ENCODE data around the gene LRRK2. TPM values are rescaled to one million over a fixed set of nuclear protein-coding genes. Genes with fewer than 3 reads are reported as not detected.

Gene LRRK2
- total and polyA plus RNA-seq, 8 donors = 3.8 to 515 (median 6.5) TPM

DNA sequence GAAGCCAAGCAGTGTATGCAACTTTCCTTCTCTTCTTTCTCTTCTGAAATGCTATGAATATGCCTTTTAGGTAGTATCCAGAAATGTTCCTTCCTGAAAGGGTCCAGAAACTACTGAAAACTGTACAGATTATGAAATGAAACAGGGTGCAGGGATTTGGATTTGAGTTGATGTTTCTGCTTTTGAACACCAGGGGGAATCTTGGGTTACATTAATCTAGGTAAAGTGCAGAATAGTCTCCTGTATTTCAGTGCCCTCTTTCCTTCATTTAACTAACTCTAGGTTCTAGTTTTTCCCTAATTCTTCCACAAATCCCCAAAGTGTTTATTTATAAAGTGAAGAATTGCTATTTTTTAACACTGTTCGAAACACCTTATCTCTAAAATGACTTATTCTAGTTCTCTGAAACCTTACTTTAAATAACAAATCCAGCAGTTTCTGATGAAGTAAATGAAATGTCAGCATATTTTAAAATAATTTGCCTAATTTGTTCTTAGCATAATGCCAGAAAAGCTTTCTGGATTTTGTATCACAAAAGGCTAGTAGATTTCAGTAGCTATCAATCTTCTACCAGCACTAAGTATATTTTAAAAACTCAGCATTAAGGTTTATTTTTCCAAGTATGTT is 111.9 kb downstream of the LRRK2 start:
- intact Hi-C loops (cut with DNase I) = no loop called here
- DNase-seq = no peak
- H3K4me1 ChIP-seq = no peaks in the 10 kb centered on the region

DNA sequence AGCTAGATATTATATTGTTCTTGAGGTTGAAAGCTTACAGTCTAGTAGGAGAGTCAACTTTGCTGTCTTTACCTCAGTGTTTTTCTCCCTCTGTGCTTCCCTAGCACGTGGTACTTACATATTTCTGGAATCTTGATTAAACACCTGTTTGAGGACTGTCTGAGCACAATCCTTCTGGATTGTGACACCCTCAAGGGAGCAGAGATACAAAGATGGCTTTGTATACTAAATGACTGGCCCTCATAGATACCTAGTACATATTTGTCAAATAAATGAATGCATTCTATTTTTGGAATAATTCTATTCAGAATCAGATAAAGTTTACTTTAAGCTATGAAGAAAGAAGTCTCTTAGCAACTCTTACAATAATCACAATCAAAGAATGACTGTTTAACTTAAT is 113.3 kb downstream of the LRRK2 start:
- Histone ChIP-seq H3K27ac (no peak overlapping the region), H3K27me3 (no peaks in the 10 kb centered on the region), H3K36me3 (peaks cover 0 to 95% of the 10 kb centered on the region in 2 donors), H3K9me3 (no peaks in the 10 kb centered on the region), H3K4me3 (no peak overlapping the region), H3K4me1 (no peaks in the 10 kb centered on the region)
- DNase-seq (no peak), ATAC-seq (peak; percentile 16)
- intact Hi-C loops (cut with DNase I) = no loop called here
- TF ChIP-seq, protein P1, sequence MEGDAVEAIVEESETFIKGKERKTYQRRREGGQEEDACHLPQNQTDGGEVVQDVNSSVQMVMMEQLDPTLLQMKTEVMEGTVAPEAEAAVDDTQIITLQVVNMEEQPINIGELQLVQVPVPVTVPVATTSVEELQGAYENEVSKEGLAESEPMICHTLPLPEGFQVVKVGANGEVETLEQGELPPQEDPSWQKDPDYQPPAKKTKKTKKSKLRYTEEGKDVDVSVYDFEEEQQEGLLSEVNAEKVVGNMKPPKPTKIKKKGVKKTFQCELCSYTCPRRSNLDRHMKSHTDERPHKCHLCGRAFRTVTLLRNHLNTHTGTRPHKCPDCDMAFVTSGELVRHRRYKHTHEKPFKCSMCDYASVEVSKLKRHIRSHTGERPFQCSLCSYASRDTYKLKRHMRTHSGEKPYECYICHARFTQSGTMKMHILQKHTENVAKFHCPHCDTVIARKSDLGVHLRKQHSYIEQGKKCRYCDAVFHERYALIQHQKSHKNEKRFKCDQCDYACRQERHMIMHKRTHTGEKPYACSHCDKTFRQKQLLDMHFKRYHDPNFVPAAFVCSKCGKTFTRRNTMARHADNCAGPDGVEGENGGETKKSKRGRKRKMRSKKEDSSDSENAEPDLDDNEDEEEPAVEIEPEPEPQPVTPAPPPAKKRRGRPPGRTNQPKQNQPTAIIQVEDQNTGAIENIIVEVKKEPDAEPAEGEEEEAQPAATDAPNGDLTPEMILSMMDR (IDR thresholded peaks at IDR 0.05) = no peak

More for the DNA sequence above, 111.9 kb downstream of the LRRK2 start:
- TF ChIP-seq, protein P1 (IDR thresholded peaks at IDR 0.05) = peak; percentile 34 to 46
- H3K9me3 ChIP-seq = no peaks in the 10 kb centered on the region
- peaks cover 0 to 96% of the 10 kb centered on the region in 2 donors for H3K36me3 ChIP-seq
- peak; percentile 20 for ATAC-seq
- H3K4me3 ChIP-seq = no peak overlapping the region
- H3K27me3 ChIP-seq = no peaks in the 10 kb centered on the region
- no peak overlapping the region for H3K27ac ChIP-seq

DNA sequence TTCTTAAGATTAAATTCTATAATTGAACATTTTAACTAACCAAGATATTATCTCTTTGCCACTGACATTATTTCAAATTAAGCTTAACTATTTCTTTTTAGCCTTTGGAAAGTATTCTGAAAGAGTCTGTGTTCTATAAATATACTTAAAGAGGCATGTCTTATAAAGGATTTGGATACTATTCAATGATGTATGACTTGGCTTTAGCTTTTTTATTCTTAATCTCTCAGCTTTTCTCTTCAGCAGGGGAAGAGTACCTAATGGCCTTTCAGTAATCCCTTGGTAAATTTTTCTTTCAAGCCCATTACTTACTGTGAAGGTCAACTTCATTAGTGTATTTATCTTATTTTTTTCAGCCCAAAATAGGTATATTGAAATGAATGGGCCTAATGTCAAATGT is 113.8 kb downstream of the LRRK2 start:
- intact Hi-C loops (cut with DNase I) = no loop called here
- no peaks in the 10 kb centered on the region for H3K4me1 ChIP-seq
- TF ChIP-seq, protein P1 (IDR thresholded peaks at IDR 0.05) = no peak
- ATAC-seq = no peak
- H3K27ac ChIP-seq = no peak overlapping the region
- DNase-seq = no peak
- H3K4me3 ChIP-seq = no peak overlapping the region
- H3K27me3 ChIP-seq = no peaks in the 10 kb centered on the region
- no peaks in the 10 kb centered on the region for H3K9me3 ChIP-seq
- peaks cover 0 to 94% of the 10 kb centered on the region in 2 donors for H3K36me3 ChIP-seq

DNA sequence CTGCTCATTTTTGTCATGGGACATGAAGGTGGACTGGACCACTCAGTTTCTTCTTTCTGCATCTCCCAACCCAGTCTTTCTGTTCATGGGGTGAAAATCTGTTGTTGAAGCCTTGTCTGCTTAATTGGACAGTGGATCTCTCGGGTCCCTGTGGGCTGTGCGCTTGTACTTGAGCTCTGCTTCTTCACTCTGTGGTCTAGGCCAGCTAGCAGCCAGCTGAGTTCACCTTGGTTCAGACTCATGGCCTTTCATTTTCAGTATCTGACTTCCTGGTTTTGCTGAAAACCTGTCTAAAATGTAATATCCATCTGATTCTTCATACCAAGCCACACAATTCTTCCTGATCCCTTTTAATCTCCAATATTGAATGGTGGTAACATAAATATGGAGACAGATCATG is 117.2 kb downstream of the LRRK2 start:
- Histone ChIP-seq H3K27ac (no peak overlapping the region), H3K27me3 (no peaks in the 10 kb centered on the region), H3K4me3 (no peak overlapping the region), H3K4me1 (no peaks in the 10 kb centered on the region), H3K9me3 (no peaks in the 10 kb centered on the region), H3K36me3 (peaks cover 0 to 84% of the 10 kb centered on the region in 2 donors)
- TF ChIP-seq, protein P1 (IDR thresholded peaks at IDR 0.05) = no peak
- ATAC-seq (peak; percentile 16), DNase-seq (no peak)
- intact Hi-C loops (cut with DNase I) = no loop called here

DNA sequence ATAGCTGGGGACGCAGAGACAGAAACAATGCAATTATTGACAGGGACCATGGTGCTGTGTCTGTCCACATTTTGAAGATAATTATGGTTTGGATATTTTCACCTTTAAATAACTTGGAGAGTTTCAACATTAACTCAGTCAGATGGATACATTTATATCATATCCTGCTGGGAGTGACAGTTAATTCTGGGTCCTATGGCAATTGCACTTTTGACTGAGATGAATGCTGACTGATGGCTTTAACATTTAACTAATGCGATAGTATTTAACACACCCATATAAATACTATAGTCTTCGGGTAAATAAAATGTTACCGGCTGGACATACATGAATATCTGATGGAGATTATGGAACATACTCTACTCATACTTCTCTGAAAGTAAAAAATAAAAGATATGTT is 118.3 kb downstream of the LRRK2 start:
- no peak overlapping the region for H3K27ac ChIP-seq
- intact Hi-C loops (cut with DNase I) = no loop called here
- no peaks in the 10 kb centered on the region for H3K27me3 ChIP-seq
- H3K36me3 ChIP-seq = peaks cover 0 to 73% of the 10 kb centered on the region in 2 donors
- no peaks in the 10 kb centered on the region for H3K4me1 ChIP-seq
- no peak for DNase-seq
- H3K4me3 ChIP-seq = no peak overlapping the region
- H3K9me3 ChIP-seq = no peaks in the 10 kb centered on the region
- TF ChIP-seq, protein P1 (IDR thresholded peaks at IDR 0.05) = no peak
- no peak for ATAC-seq

All from left lung (tissue), 10 donors.